ENCODE data around the gene CNPY2.
"Not testable (repeated sequence)": the region's sequence is repeated elsewhere in the genome, so short reads cannot be mapped to it uniquely, and the experiment has no call there.

Gene CNPY2

DNA sequence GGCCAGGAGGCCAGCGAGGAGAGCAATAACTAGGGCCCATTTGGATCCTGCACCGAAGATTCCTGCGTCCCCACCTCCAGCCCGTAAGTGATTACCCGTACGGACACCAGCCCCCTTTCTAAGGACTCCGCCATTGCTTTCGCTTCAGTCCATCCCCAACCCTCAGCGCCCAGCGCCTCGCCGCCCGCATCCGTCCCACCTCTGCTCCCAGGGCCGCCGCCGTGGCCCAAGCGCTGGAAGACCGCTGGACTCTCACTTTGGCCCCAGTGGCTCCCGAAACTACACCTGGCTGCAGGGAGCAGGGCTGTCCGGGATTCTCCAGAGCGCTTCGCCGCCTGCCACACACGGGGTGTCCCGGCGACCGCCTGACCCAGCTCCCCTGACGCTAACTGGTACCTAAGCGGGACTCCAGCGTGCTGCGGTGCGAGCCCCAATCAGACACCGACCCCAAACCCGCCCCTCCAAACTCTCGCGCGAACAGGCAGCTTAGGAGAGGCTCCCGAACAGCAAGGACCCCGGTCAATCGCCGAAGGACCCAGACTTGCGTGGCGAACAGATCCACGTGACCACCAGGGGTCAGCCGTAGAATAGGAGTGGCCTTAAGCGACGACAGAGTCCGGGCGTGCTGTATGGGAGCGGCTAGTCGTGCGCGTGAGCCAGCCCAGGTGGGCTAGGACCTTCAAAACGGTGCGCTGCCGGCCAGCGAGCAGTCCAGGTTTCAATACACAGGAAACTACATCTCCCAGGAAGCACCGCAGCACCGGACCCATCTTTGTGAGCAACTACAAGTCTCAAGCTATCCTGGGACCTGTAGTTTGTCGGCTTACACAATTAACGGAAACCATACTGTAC lies at the start of gene CNPY2:
Gene CNPY2 (minus strand): TSS at position 367 of the 852 bp plus-strand sequence. CDS start 771 bp downstream, outside the sequence.
- DNase-seq: peak; percentile 60 to 98 (median 93)

DNA sequence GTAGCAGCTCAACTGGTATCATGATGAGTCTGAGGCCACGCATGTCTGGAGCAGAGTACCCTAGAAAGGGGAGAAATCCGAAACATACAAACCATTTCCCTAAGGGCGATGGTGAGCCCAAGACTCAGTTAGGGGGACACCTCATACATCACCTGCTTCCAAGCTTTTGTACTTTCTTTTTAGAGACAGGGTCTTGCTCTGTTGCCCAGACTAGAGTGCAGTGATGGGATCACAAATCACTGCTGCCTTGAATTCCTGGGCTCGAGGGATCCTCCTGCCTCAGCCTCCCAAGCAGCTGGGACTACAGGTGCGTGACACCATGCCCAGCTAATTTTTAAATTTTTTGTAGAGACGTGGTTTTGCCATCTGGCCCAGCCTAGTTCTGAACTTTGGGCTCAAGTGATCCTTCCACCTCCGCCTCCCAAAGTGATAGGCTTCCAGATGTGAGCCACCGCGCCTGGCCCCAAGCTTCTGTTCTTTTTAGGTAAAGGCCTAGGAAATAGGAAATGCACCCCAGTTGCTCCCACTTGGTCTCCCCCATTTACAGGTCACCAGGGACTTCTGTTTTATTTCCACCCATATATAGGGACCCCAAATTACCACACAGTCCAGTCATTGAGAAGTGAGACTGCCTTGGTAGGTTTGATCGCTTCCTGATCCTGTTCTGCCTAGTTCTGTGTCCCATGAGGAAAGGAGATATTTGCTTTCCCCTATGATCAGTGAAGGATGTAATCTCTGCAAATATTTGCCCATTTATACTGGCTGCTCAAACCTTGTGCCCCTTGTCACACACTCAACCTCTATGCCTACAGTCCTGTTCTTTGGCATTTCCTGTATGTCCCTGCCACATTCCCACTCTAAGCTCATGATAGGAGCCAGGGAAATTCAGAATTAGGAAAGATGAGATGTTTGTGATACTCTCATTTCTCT lies 46.6 kb upstream of the CNPY2 start, which contains the start of gene APOF:
Gene APOF (minus strand): TSS at position 728 of the 930 bp plus-strand sequence. CDS start 112 bp downstream, at position 616.
- no peak for DNase-seq

DNA sequence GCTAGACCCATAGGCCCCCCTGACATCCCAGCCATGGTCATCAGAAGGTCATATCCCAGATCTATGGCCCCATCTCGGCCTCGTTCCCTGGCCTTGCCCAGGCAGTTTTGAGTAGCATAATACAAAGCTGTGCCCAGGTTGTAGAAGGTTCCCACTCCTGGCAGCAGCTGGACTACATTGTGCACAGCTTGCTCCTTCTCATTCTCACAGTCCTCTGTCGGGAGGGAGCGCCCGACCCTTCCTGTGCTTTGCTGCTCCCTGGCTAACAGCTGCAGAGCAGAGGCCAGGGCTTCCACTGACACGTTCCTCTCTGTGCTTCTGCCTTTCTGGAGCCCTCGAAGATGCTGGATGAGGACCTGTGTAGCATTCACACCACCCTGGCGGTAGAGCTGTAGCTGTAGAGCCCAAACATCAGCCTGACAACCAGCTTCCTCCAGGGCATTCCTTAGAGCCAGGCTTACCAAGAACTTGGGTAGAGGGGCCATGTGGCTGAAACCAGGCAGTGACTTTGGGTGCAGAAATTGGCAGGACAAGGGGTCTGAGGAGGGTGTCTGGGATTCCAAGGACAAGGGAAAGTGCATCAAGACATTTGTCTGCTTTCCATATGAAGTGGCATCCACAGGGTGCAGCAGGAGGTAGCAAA lies 45.8 kb upstream of the CNPY2 start:
- no peak for DNase-seq

DNA sequence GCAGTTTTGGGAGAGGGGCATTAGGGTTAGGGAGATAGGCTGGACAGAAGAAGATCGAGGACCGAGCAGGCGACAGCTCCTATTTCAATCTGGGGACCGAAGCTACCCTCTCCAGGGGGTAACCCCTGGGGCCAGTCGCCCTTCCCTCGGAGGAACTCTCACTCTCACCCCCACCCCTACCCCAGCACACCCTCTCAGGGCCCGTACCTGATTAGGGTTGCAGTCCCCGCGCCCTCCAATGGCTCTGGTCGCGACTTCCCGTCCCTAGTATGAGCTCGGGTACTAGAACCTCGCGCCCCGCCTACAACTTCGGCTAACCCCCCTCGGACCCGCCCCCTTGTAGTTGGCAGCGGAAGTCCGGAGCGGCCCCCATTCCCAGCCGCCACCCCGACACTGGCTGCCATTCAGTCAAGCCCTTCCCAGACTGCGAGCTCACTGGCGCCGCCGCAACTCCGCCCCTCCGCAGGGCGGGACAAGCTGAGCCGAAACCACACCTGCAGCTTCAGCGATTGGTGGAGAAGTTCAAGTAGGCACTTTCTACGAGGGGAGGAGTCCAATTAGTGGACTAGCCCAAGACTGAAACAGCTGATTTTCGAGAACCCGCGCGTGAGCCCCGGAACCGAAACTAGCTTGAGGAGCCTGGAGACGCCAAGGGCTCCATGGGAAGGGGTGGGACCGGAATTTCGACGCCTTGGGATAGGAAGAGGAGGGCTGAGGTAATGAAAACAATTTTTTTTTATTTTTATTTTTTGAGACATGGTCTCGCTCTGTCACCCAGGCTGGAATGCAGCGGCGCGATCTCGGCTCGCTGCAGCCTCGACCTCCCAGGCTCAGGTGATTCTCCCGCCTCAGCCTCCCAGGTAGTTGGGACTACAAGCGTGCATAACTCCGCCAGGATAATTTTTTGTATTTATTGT lies 44.3 kb upstream of the CNPY2 start, which contains the start of gene STAT2:
Gene STAT2 (minus strand): TSS at position 257 of the 917 bp plus-strand sequence. CDS start 3,536 bp downstream, outside the sequence.
- peak; percentile 84 to 100 (median 99) for DNase-seq

DNA sequence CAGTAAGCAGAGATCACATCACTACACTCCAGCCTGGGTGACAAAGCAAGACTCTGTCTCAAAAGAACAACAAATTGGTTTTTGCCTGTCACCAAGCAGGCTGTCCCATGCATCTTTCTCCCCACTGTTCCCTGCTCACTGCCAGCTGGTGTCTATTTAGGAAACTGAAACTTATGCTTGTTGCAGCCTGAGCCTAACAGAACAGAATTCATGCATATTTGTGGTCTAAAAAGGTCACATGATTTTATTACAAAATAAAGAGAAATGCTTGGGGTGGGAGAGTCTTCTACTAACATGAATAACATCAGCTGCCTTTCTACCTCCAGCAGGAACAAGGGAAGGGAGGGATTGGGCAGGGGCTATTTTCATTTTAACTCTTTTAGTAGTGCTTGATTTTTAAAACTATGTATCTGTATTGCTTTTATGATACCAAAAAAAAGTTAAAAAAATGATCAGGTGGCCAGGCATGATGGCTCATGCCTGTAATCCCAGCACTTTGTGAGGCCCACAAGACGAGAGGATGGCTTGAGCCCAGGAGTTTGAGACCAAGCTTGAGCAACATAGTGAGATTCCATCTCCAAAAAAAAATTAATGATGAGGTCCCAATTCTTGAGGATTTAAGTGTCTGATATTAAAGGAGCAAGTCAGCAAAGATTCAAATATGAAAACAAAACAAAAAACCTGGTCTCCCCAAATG lies 43.2 kb upstream of the CNPY2 start:
- DNase-seq: peak in 36 of 58 donors; percentile 3 to 83 (median 27)

DNA sequence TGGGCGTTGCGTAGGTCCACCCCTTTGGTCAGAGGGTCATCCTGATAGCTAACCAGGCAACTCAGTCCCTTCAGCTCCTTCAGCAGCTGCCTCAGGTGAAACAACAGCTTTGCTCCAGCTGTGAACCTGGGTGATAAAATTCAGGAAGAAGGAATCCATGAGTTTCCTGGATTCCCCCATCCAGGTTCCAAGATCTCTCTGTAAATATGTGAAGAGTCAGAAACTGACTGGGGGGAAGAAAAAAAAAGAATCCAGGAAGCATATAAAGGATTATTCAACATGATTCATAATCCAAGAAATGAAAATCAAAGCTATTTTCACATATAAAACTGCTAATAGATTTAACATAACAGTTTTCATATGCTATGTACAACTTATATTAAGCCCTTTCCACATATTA lies 35.5 kb upstream of the CNPY2 start:
- no peak for DNase-seq

DNA sequence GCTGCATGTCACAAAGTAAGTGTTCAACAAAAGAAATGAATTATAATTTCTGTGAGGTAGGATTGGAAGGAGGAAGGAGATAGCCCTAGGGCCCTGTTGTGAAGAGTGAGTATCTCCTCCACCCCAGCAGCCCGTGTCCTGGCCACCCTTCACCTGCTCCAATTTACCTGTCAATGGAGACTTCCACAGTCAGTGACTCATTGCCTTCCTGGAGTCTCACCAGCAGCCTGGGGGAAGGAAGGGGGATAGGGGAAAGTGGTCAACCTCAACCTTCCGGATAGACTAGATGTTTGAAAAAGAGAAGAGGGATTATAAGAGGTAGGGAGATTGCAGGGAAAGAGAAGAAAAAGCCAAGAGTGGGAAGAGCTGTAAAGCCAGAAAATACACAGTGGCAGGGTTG lies 34.9 kb upstream of the CNPY2 start:
- DNase-seq: no peak

DNA sequence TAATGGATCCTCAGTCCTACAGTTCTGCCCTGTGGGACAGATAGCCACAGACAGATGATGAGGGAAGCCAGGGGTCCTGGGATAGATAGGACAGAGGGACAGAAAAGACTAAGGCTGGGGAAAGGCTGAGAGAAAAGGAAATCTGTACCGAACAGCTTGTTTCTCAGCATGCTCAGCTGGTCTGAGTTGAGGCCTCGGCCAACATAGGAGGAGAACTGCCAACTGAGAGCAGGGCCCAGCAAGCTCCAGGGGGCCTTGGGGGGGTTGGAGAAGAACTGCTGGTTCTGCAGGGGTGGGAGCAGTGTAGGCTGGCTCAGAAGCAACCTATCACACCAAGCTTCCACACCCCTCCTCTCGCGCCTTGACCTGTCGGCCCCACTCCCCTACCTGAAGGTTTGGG lies 33.0 kb upstream of the CNPY2 start:
- DNase-seq: no peak

DNA sequence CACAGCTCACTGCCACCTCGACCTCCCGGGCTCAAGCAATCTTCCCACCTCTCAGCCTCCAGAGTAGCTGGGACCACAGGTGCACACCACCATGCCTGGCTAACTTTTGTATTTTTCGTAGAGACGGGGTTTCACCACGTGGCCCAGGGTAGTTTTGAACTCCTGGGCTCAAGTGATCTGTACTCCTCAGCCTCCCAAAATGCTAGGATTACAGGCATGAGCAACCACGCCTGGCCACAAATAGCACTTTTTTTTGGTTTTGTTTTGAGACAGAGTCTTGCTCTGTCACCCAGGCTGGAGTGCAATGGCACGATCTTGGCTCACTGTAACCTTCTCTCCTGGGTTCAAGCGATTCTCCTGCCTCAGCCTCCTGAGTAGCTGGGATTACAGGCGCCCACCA lies 31.5 kb upstream of the CNPY2 start:
- DNase-seq: not testable (repeated sequence)

DNA sequence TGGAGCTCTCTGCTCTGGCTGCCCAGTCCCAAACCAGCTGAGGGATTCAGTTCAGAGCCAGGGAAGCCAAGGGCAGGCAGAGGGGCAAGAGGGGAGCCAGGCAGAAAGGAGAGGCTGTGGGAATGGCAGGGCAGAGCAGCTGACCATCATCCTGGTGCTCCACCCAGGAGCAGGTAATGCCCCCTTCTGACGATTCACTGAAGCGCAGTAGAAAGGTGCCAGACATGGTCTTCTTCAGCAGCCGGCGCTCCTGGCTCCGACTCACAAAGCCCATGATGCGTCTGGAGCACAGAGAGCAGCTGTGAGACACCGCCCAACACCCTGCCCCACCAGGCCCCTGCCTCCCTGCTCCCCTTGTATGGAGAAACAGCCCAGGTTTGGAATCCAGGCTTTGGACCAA lies 30.9 kb upstream of the CNPY2 start:
- no peak for DNase-seq

DNA sequence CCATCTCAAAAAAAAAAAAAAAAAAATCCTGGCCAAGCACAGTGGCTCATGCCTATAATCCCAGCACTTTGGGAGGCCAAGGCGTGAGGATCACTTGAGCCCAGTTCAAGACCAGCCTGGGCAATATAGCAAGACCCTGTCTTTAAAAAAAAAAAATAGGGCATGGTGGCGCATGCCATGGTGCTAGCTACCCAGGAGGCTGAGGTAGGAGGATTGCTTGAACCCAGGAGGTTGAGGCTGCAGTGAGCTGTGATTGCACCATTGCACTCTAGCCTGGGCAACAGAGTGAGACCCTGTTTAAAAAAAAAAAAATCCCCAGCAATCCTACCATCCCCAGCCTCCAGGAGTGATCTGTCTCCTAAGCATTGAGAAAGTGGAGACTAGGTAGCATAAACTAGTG lies 26.5 kb upstream of the CNPY2 start:
- DNase-seq: not testable (repeated sequence)

DNA sequence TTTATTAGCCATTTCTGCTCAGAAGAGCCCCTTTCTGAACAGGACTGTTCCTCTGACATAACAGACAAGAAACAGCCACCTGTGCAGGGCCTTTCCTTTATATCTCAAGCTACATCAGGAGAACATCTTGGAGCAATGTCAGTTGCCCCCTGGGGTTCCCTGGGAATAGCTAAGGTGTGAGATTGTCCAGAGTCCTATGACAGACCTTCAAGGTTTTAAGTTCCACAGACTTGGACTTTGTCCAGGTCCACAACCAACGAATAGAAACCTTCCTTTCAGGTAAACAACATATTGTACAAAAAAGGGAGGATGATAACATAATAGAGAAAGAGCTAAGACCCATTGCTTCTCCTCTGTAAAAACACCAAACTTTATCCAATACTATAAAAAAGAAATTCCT lies 25.8 kb upstream of the CNPY2 start:
- no peak for DNase-seq

DNA sequence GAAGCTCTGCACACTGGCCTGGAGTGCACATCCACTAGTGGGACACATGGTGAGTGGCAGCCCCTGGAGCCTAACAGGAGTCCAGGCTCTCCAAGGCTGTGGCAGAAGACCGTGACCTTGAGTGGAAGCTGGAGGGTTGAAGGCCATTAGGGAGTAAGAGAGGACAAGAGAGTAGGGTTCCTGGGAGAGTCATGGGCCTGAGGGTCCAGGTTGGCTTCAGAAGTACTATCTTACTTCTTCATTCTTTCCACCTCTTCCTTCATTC lies 23.3 kb upstream of the CNPY2 start:
- DNase-seq: no peak

DNA sequence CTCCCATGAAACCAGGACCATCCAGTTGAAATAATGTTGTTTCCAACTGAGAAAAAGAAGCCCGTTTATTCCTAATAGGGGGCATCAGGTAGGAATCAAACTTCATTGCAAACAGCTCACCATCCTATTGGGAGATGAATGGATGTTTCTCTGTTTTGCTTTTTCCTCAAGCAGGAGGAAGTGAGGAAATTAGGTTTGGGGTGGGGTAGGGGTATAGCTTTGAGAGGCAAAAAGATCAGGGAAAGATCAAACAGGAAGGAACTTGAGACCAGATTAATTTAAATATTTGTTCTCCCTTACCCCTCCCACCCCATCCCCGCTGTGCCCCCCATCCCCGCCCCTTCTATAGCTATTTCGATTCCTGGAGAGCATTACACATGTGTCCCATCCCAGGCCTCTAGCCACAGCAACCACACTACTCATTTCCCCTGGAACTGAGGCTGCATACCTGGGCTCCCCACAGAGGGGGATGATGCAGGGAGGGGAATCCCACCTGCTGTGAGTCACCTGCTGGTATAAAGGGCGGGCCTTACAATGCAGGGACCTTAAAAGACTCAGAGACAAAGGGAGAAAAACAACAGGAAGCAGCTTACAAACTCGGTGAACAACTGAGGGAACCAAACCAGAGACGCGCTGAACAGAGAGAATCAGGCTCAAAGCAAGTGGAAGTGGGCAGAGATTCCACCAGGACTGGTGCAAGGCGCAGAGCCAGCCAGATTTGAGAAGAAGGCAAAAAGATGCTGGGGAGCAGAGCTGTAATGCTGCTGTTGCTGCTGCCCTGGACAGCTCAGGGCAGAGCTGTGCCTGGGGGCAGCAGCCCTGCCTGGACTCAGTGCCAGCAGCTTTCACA lies 22.7 kb upstream of the CNPY2 start, which contains the start of gene IL23A:
Gene IL23A (plus strand): TSS at position 577 of the 850 bp plus-strand sequence. CDS start 161 bp downstream, at position 738.
- no peak for DNase-seq

DNA sequence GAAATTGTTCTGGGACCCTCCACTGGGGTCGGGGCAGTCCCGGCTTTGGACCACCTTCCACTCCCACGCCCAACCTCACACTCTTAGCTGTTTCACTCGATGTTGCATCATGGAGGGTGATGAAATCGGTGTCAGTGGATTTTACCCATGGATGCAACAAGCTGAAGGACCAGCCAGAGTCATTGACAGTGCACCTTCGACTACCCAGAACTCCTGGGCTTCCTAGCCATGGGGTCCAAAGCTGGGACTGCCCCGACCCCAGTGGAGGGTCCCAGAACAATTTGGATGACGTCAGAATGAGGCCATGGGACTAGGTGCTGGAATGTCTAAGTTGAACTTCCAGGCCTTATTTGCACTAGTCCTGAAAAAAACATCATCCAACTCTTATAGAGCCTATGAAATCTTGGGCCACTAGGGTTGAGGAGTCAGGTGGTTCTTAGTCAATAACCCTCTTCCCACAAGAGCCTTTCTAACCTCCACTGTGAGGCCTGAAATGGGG lies 22.0 kb upstream of the CNPY2 start:
- DNase-seq: no peak

DNA sequence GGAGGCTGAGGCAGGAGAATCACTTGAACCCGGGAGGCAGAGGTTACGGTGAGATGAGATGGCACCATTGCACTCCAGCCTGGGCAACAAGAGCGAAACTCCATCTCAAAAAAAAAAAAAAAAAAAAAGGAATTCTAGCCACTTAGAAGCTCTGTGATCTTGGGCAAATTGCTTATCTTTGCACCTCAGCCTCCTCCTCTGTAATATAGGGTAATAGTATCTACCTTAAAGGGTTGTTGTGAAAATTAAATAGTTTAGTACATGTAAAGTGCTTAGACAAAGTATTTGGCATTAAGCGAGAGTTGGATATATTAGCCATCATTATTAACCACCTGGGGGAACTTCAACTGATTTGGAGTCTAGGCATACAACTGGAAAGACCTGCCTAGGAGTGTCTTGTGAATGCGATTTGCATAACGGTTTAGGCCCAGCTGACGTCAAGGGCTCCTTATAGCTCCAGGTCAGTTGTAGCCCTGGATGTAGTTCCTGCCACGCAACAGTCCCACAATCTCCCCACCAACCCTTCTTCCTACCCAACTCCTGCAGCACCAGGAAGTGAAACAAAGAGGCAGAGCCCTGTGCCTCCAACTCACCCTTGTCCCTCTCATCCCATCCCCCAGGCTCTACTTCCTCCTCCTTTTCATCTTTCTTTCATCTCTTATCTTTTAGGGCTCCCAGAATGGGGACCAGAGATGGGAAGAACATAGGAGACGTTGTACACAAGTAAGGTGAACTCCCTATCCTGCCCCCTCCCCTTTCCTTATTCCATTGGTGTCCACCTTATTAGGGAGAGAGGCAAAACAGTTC lies 20.8 kb upstream of the CNPY2 start:
- DNase-seq: peak in 4 of 58 donors; percentile 6 to 20 (median 10)

DNA sequence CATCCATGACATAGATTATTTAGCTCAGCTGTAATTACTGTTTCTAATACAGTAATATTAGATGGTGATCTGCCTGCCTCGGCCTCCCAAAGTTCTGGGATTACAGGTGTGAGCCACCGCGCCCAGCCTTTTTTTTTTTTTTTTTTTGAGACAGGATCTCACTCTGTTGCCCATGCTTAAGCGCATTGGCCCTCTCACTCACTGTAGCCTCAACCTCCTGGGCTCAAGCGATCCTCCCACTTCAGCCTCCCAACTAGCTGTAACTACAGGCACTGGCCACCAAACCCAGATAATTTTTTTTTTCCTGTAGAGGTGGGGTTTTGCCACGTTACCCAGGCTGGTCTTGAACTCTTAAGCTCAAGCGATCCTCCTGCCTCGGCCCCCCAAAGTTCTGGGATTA lies 19.7 kb upstream of the CNPY2 start:
- DNase-seq: not testable (repeated sequence)

DNA sequence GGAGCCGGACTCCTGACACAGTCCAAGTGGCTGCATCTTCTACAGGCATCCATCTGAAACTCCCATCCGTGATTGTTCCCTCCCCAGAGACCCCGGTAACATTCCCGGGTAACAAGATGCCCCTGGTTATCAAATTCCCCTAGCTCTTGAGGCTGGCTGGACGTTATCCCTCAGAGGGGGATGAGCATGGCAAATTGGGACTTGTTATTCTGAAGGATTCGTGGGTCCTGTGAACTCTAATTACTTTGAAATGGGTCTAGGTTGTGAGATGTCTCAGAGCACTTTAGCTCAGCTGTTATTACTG lies 18.7 kb upstream of the CNPY2 start:
- no peak for DNase-seq
